PC-9 (cell line): ENCODE data around the gene RNASE3.

ENCODE experiments used
- CTCF ChIP-seq: fragments of 200-600 bp; sonication (generic); conservative IDR thresholded peaks from 2 replicates; pipeline ENCODE4 v1.6.1; 2017; ENCODE audit warnings: mixed run types, antibody characterized with exemption, mild to moderate bottlenecking, moderate library complexity
- EZH2 ChIP-seq: fragments of 200-600 bp; sonication (generic); IDR thresholded peaks from 2 replicates; pipeline ENCODE4 v1.8.0; 2017; ENCODE audit warnings: antibody characterized with exemption, low read depth

DNA sequence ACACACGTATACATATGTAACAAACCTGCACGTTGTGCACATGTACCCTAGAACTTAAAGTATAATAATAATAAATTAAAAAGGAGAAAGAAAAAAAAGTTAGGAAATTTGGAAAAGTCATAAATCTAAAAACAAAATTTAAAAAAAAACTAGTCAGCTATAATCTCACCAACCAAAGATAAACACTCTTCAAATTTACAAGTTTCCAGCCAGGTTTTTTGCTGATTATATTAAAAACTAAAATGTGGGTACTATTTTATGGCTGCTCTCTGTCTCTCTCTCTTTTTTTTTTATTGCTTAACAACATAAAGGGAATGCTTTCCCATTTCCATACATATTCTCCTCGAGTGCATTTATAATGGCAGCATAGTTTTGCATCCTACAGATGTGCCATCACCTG is 25.0 kb upstream of the RNASE3 start:
- TF ChIP-seq CTCF (no peak), EZH2 (no peak)
